Germinal center (tissue), 1 donor: ENCODE results near the gene LMOD2.

Experiments used
- DNase-seq: peaks from one replicate; pipeline ENCODE4 v3.0.0; 2012; ENCODE audit warnings: mixed read lengths, low spot score

LMOD2 gene

DNA sequence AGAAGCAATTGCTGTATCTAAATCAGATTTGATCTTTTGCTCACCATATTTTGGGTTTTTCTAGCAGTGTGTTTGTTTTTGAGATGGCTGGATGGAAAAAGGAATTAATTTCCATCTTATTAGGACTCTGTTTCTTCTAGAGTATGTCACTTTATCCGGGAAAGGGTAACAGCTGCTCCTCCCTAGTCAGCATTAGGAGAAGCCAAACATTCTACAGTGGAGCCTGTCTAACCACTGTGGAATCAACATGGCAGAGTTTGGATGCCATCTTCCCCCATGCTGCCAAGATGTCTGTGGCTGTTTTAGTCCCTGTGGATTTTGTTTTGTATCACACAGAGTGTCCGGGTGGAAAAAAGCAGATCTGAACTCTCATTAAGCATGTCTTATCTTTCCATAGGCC lies 16.0 kb upstream of the LMOD2 start:
- no peak for DNase-seq

DNA sequence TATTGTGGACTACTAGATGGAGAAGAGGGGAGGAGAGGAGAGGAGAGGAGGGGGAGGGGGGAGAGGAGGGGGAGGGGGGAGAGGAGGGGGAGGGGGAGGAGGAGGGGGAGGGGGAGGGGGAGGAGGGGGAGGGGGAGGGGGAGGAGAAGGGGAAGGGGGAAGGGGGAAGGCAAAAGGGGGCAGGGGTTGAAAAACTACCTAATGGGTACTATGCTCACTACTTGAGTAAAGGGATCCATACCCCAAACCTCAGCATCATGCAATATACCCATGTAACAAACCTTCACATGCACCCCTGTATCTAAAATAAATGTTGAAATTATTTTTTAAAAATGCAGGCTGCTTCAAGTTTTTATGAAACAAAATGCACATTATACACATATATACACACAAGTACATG lies 15.1 kb upstream of the LMOD2 start:
- no peak for DNase-seq

DNA sequence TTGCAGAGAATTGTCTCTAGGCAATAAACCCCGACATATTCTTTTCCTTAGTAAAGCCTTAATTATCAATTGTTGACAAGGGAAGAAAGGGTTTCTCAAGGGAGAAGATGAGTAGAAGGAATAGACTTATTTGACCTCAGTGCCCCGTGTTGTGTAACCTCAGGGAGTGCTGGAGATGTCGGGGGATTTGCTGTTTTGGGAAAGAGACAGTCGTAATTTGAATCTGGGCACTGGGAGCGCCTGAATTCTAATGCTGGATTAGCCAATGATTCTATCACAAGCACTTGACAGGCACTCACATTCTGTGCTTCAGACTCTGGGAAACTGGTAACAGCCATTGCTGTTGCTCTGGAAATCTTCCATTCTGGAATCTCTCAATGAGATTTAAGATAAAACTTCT lies 13.8 kb upstream of the LMOD2 start:
- no peak for DNase-seq

DNA sequence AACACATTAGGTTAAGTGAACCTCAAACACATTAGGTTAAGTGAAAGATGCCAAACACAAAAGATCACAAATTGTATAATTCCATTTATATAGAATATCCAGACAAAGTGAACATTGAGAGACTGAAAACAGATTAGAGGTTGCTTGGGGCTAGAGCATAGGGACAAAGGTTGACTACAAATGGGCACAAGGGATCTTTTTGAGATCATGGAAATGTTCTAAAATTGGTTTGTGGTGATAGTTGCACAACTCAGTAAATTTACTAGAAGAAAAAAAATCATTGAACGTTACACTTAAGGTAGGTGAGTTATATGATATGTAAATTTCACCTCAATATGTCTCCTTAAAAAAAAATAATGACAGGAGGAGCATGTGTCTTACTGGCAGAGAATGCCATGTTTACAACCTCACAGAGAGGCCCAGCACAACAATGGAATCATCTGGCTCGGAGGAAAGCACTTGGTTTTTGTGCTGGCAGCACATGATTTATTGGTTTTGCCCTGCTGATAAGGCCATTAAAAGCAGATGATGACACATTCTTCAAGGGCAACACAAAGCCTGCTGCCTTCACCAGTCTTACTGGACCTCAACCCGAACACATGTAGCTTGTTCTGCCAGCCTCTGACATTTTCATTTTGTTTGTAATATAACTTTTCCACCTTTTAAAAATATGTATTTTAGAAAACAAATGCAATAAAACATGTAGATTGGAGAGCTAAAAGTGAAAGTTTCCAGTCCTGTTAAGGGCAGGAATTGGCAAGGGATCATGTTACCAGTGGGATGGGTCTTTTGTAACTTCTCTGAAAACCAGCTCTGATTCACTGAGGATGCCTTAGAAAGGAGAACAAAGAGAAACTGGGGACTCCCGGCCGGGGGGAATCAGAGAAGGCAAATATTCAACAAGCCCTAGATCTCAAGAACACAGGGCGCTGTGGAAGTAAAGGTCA lies 11.9 kb upstream of the LMOD2 start:
- no peak for DNase-seq

DNA sequence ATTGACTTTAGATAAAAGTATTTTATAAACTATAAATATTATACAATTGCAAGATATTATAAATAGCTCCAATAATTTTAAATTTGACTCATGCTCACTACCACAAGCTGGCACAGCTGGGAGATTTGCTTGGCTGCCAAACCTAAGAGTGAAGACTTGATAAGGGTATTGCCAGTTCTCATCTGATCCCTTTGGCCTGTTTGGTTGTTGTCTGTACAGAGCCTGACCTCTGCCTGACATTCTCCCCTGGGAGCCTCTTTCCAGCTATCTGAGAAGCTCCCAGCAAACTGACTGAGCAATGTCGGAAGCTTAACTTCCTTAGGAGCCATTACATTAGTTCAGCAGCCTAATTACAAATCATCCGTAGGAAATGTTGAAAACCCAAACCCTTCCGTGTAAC lies 10.2 kb upstream of the LMOD2 start:
- DNase-seq: no peak

DNA sequence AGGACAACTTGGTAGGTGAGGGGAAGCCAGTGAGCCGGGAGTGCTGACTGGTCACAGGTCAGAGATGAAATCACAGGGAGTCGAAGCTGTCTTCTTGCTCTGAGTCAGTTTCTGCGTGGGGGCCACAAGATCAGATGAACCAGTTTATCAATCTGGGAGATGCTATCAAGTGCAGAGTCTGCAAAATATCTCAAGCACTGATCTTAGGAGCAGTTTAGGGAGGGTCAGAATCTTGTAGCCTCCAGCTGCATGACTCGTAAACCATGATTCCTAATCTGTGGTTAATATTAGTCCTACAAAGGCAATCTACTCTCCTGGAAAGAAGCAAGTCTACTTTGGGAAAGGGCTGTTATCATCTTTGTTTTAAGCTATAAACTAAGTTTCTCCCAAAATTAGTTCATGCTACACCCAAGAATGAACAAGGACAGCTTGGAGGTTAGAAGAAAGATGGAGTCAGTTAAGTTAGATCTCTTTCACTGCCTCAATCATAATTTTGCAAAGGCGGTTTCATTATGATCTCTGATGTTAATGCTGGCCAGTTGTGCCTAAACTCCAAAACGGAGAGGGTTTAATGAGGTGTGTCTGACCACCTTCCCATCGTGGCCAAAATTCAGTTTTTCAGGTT lies 8.4 kb upstream of the LMOD2 start:
- DNase-seq: no peak

DNA sequence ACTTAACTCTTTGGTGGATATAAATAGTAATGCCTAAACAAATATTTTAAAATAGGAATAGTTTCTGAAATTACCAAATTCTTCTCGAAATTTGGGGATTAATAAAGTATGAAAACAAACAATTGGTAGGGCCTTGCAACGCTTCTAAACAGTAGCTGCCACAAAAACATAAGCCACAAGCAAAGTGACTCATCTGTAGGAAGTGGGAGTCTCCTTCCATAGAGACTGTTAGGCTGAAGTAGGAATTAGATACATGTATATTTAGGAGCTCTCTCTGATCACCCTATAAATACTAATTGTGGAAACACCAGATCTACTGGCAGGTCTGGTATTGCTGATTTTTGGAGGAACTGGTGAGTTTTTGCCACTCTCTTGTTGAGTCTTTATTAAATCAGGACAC lies 5.7 kb upstream of the LMOD2 start:
- DNase-seq: no peak

DNA sequence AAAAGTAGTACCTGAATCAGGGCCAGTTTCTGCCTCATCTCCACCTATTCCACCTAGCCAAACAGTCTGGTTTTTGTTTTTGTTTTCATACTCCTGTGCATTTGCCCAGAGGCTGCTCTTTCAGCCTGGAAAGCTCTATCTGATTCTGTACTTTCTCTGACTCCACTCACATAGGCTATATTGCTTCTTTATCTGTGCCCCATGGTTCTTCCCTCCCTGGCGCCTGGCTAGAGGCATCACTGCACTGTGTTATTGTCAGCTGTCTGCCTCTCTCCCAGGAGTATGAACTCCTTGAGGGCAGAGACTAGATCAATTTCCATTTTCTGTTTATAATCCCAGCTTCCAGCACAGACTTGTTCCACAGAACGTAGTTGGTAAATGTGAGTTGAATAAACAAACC lies 5.1 kb upstream of the LMOD2 start:
- DNase-seq: no peak

DNA sequence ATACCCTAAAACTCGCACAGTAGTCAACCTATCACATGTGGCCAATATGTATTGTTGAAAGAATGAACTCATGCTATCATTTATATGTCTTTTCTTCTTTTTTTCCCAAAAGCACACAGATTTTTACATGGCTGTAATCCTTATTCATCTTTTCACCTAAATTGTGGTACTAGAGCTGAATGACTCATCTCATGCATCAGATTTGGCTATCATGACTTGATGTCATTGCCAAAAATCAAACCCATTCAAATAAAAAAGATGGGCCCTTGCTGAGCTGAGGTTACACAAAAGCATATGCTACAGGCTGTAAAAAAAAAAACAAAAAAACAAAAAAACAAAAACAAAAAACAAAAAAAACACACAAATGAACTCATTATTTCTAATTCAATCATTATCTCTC lies 3.3 kb upstream of the LMOD2 start:
- DNase-seq: no peak

DNA sequence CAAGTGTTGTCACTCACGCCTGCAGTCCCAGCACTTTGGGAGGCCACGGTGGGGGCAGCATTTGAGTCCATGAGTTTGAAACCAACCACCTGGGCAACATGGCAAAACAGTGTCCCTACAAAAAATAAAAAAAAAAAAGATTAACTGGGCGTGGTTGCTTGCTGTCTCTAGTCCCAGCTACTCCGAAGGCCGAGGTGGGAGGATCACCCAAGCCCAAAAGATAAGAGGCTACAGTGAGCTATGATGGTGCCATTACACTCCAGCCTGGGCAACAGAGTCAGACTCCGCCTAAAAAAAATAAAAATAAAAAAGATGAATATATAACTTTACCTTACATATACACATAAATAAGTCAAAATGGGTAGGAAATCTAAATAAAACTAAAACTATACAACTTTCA lies 2.5 kb upstream of the LMOD2 start:
- no peak for DNase-seq

DNA sequence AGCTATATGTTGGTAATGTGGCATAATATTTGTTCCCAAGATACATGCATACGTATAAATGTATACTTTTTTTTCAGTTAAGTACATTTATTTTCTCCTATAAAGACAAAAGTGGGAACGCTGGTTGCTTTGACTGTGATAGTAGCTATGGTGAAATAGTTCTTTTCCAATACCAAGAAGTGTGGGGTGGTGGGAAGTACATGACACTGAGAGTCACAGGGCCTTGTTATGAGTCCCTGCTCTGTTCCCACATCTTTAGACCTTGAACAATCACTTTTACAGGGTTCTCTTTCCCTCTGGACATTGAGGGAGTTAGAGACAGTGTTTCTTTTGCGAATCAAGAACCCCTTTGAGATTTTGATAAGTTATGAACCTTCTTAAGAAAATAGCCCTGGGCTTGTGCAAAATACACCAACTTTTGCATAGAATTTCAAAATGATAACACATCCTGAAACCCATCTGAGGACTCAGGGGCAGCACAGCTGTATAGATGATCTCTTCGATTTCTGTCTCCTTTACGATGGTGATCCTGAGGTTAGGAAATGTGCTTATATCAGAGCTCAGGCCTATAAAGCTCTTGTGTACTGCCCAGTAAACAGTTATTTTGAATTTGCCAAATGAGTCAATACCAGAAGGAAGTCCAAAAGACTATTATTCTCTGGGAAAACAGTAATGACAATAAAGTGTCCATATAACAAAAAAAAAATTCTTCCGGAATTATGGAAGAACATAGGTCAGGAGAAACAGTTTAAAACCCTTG lies 1.1 kb downstream of the LMOD2 start:
- DNase-seq: no peak

DNA sequence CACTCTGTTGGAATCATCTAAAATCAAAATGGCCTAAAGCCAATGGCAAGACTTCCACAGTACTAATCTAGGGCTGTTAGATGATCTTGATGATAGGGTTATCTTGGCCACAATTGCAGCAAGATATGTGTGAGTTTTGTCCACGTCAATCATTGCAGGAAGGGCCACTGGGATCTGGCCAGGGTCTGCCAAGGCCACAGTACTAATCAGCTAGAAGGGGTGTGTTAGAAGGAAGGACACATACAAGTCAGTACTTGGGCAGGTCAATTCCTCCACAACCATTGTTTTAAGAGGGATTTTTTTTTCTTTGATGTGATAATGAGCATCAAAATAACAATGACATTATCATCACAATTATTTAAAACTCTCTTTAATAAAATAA lies 1.6 kb downstream of the LMOD2 start:
- DNase-seq: no peak

DNA sequence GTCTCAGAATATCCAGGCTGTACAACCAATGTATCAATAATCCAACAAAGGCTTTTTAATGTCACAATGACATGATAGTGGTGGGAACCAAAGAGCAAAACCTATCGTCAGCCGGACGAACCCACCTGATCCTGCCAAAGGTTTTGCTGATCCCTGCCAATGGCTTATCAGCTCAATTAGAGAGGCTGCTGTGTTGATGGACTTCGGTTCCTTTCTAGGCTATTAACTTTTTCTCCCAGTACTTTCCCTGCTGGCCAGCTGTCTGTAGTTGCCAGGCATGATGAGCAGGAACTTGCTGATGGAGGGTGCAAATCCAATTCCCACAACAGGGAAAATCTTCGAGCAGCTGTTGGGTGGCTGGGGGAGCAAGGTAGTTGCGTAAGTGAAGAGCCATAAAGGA lies 2.4 kb downstream of the LMOD2 start:
- no peak for DNase-seq

DNA sequence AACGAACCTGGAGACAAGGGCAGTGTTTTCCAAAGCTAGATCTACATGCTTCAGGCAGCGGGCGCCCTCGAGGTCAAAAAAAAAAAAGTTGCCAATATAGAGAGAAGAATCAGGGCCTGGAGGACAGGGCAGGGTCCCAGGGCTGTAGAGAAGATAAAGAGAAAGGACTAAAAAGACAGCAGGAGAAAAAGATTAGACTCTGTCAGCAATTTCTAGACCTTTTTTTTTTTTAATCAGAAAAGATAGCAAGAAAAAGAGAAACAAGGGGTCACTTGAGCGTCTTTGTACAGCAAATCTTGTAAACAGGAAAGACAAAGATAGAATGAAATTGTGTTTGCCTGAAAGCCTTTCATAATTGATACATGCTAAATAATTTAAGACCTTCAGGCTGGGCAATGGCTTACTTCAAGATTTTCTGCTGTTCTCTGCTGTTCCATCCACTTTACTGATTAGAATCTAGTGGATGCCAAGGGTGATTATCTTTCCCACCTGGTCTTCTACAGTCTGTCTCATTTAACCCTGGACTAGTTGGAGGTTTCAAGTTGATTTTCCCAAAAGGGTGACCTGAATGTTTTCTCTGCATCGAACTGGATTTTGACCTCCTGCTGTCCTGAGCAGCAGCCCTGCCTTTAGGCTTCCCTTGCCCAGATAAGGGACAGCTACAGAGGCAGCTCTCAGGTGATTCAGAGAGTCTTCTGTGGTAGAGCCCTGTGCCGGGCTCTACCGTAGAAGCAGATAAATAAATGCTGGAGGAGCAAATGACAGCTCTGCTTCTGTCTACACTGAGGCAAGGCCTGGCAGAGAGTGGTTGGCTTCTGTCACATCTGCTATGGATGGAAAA lies 5.1 kb downstream of the LMOD2 start:
- DNase-seq: no peak

DNA sequence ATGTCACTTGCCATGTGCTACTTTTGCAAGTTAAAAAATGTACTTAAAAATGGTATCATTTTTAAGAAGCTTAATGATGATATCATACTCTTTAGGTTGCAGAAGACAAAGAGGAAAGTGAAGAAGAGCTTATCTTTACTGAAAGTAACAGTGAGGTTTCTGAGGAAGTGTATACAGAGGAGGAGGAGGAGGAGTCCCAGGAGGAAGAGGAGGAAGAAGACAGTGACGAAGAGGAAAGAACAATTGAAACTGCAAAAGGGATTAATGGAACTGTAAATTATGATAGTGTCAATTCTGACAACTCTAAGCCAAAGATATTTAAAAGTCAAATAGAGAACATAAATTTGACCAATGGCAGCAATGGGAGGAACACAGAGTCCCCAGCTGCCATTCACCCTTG lies 6.1 kb downstream of the LMOD2 start:
- DNase-seq: no peak

DNA sequence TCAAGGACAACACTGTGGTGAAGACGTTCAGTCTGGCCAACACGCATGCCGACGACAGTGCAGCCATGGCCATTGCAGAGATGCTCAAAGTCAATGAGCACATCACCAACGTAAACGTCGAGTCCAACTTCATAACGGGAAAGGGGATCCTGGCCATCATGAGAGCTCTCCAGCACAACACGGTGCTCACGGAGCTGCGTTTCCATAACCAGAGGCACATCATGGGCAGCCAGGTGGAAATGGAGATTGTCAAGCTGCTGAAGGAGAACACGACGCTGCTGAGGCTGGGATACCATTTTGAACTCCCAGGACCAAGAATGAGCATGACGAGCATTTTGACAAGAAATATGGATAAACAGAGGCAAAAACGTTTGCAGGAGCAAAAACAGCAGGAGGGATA lies 6.6 kb downstream of the LMOD2 start:
- DNase-seq: no peak

DNA sequence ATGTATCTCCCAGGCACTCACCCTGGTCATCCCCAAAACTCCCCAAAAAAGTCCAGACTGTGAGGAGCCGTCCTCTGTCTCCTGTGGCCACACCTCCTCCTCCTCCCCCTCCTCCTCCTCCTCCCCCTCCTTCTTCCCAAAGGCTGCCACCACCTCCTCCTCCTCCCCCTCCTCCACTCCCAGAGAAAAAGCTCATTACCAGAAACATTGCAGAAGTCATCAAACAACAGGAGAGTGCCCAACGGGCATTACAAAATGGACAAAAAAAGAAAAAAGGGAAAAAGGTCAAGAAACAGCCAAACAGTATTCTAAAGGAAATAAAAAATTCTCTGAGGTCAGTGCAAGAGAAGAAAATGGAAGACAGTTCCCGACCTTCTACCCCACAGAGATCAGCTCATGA lies 7.1 kb downstream of the LMOD2 start:
- no peak for DNase-seq

DNA sequence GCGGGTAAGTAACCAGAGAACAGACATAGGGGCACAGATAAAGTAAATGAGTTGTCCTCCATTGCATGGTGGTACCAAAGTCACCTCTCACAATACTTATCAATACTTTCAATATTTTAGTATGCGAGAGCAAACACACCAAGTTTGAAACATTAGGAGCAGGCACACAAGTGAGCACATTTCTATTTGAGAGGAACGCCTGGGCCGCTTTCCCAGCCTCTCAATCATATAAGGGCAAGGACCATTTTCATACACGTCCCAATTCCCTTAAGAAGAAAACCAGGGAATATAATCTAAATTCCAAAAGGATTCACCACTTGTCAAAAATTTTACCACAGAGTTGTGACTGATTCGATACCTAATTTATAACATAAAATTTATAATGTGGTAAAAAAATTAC lies 7.5 kb downstream of the LMOD2 start:
- no peak for DNase-seq

DNA sequence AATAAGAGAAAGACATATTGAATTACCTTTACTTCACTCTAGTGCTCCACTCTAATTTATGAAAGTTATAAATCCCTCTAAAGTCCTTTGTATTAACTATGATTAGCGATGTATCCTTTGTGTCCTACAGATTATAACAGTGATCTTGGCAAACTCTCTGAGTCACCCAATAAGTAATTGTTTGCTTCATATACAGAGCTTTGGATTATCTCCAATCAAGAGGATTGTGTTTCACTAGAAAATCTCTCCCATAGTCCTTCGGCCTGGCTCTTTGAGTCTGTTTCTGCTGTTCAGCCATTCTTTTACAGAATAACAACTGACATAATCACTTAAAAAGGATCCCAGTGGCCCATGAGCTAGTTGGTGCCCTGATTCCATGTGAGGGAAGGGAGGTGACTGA lies 9.5 kb downstream of the LMOD2 start:
- no peak for DNase-seq

DNA sequence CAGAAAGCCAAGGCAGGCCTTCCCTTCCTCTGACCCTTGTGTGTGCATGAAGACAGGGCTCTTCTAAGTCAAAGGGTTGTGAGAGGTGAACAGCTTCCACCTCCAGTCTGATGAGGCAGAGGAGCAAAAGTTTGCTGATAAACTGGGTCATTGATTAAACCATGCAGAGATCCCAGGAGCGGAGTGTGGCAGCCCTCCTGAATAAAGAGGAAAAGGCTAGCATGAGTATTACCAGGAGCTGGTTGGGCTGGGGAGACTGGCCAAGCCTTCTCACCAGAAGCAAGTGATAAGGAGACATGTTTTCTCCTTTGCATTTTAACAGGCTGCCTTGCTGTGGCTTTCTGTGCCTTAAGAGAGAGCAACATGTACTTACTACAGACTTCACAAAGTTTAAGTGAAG lies 10.2 kb downstream of the LMOD2 start:
- DNase-seq: no peak

DNA sequence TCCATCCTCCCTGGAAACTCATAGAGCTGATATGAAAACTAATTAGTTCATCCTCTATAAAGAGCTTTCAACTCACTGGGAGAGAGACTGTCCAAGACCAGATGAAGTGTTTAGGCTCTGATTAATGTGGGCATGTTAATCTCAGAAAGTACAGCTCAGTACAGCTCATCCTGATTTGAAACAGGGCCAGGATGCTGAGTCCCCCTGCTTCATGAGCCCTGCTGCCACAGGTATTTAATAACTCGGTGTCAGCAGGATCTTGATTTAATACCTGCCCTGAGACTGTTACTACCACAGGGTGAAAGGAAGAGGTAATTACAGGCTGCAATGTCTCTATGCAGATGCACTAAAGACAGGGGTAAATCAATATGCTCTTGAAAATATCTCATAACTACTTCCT lies 10.8 kb downstream of the LMOD2 start:
- no peak for DNase-seq

DNA sequence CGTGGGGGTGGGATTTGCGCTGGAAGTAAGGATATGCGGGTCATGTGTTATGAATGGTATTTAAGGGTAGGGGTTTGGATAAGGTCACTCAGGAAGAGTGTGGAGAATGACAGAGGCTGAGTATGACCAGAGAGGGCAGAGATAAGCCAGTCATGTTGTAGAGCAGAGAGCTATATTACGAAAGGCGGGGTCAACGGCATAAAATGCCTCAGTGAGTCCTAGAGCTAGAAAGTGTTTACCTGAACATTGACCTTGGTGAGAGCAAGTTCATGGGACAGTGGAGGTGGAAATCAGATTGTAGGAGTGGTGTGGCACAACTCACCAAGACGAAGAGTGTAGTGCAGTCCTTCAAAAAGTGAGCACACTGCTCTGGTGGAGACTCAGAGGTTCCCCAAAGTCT lies 13.8 kb downstream of the LMOD2 start:
- no peak for DNase-seq
